ENCODE measurements around the gene LCAT.
A peak's percentile ranks its signal among the peaks of the same experiment; 100 is the strongest.
"Not testable (repeated sequence)": the region's sequence is repeated elsewhere in the genome, so short reads cannot be mapped to it uniquely, and the experiment has no call there.

Gene LCAT

DNA sequence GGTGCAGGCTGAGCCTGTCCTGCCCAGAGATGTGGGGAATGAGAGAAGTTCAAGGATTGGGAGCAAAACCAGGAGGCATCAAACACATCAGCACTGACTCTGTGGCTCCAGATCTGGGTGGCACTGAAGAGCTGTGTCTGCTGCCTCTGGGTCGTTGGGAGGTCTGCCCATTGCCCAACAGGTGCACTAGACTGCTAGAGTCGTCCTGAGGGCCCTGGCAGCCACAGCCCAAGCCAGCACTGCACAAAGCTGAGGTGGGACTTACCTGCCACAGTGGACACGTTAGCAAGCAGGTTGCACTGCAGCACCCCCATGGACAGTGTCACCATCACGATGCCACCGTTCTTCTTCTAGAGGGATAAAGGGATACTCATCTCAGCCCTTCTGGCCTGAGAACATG, 33.1 kb upstream of the LCAT start:
- TF ChIP-seq, protein P1, sequence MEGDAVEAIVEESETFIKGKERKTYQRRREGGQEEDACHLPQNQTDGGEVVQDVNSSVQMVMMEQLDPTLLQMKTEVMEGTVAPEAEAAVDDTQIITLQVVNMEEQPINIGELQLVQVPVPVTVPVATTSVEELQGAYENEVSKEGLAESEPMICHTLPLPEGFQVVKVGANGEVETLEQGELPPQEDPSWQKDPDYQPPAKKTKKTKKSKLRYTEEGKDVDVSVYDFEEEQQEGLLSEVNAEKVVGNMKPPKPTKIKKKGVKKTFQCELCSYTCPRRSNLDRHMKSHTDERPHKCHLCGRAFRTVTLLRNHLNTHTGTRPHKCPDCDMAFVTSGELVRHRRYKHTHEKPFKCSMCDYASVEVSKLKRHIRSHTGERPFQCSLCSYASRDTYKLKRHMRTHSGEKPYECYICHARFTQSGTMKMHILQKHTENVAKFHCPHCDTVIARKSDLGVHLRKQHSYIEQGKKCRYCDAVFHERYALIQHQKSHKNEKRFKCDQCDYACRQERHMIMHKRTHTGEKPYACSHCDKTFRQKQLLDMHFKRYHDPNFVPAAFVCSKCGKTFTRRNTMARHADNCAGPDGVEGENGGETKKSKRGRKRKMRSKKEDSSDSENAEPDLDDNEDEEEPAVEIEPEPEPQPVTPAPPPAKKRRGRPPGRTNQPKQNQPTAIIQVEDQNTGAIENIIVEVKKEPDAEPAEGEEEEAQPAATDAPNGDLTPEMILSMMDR (IDR thresholded peaks at IDR 0.05; ENCODE audit: low read depth, low read length), result no peak
- in situ Hi-C loops (cut with HindIII; ENCODE audit: low sequenced_read_pairs), result no loop called here
- DNase-seq (ENCODE audit: low read depth, low spot score), result no peak
- no peak overlapping the region for H3K4me3 ChIP-seq (ENCODE audit: low read depth, low read length)

DNA sequence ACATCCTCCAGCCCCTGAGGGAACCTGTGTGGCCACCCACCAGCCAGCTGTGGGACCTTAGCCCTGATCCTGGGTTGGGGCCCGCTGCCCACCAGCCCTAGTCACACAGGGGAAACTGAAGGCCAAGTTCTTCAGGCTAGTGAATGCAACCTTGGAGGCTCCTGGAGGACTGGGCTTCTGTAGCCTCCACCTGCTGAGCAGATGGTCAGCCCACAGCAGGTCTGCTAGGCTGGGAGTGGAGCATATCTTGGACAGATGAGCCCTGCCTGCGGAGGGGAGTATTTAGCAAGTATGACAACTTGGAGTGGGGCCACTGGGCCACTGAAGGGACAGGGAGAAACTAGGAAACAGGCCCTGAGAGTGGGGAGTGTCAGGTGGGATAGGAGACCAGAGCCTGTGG, 32.3 kb upstream of the LCAT start:
- in situ Hi-C loops (cut with HindIII; ENCODE audit: low sequenced_read_pairs), result no loop called here

DNA sequence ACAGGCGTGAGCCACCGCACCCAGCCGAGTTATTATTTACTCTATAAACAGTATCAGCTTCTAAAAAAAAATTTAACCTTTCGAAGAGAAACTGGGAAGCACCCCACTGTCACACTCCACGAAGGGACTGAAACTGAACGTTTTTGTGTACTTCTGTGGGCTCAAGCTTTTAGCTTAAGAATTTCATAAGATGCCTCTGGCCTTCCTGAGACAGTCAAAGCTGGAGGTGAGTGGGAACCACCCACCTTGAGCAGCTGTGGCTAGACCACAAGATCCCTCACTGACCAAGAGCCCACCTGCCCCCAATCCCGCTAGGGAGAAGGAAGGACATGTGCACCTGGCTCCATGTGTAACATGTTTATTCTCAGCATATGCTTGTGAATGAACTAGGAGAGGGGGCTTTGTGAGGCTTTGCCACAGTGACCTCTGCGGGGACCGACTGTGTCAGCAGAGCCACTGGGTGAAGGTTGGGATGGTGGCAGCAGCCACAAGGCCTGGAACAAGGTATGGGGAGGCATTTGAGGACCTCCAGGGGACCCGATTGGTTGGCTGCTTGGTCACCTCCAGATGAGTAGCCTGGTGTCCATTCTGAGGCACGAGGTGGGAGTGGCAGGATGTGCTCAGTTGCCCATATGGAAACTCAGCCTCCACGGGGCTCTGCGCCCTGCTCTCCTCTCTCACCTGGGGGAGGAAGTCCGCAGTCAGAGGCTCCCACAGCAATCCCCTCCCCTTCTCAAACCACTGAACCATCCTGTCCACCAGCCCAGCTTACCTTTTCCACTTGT, 31.6 kb upstream of the LCAT start:
- no peak for DNase-seq (ENCODE audit: low read depth, low spot score)
- in situ Hi-C loops (cut with HindIII; ENCODE audit: low sequenced_read_pairs), result no loop called here
- H3K4me3 ChIP-seq (ENCODE audit: low read depth, low read length), result no peak overlapping the region
- TF ChIP-seq, protein P1 (IDR thresholded peaks at IDR 0.05; ENCODE audit: low read depth, low read length), result no peak

More for the DNA sequence above, 32.3 kb upstream of the LCAT start:
- H3K4me3 ChIP-seq (ENCODE audit: low read depth, low read length), result no peak overlapping the region
- no peak for DNase-seq (ENCODE audit: low read depth, low spot score)
- TF ChIP-seq, protein P1 (IDR thresholded peaks at IDR 0.05; ENCODE audit: low read depth, low read length), result no peak

DNA sequence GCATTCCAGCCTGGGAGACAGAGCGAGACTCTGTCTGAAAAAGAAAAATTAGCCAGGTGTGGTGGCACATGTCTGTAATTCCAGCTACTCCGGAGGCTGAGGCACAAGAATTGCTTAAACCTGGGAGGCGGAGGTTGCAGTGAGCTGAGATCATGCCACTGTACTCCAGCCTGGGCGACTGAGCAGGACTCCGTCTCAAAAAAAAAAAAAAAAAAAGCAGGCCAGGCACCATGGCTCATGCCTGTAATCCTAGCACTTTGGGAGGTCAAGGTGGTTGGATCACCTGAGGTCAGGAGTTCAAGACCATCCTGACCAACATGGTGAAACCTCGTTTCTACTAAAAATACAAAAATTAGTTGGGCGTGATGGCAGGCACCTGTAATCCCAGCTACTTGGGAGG, 28.4 kb upstream of the LCAT start:
- DNase-seq (ENCODE audit: low read depth, low spot score); H3K4me3 ChIP-seq (ENCODE audit: low read depth, low read length); in situ Hi-C loops (cut with HindIII; ENCODE audit: low sequenced_read_pairs): not testable (repeated sequence)

DNA sequence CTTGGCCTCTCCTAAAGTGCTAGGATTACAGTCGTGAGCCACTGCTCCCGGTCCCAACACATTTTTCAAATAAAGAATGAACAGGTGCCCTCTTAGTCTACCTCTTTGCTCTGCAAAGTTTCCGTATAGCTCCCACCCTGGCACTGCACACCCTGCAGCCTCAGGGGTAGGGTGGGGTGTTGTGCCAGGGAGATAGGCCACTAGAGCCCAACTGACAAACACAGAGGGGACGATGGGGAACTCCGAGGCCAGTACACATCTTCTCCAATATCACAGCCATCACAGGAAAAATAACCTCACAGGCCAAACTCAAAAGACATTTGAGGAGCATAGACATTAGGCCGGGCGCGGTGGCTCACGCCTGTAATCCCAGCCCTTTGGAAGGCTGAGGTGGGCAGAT, 27.2 kb upstream of the LCAT start:
- TF ChIP-seq, protein P1 (IDR thresholded peaks at IDR 0.05; ENCODE audit: low read depth, low read length), result no peak
- DNase-seq (ENCODE audit: low read depth, low spot score), result no peak
- H3K4me3 ChIP-seq (ENCODE audit: low read depth, low read length), result no peak overlapping the region
- in situ Hi-C loops (cut with HindIII; ENCODE audit: low sequenced_read_pairs), result no loop called here

DNA sequence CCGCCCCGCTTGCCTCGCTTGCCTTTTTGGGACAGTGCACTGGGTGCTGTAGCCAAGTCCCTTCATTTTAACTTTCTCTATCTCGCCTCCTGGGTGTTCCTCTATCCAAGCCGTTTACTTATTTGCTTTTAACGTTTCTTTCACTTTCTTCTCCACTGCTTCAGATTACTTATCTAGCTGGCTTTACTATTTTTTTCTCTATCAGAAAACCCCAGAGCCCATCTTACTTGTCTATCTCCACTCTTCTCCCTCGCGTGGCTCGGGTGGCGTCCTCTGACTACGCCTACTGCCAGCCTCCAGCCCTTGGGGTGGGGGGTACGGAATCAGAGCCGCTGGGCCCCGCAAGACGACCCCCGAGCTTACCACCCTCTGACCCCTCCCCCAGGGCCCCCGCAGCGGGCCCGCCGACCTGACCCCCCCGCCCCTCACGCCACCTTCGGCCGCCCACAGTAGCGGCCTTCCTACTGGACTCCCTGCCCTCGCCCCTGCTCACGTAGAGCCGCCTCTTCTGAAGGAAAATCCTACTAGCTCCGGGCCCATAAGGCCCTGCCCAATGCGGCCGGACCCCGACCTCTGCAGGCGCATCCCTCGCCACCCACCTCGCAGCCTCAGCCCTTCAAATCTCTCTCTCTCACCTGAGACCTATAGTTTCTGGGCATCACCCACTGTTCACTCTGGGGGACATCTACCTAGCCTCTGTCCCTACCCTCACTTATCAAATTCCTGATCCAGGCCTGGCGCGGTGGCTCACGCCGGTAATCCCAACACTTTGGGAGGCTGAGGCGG, 25.5 kb upstream of the LCAT start:
- peak overlapping the region; percentile 92 for H3K4me3 ChIP-seq (ENCODE audit: low read depth, low read length)
- TF ChIP-seq, protein P1 (IDR thresholded peaks at IDR 0.05; ENCODE audit: low read depth, low read length), result no peak
- peak; percentile 11 for DNase-seq (ENCODE audit: low read depth, low spot score)
- in situ Hi-C loops (cut with HindIII; ENCODE audit: low sequenced_read_pairs), result no loop called here
